Hematopoietic multipotent progenitor cell treated with erythropoietin and hydrocortisone succinate and interleukin-3 and kit ligand, for 6 days (in vitro differentiated cells): ENCODE results near the gene EVC2.
A peak's percentile ranks its signal among the peaks of the same experiment; 100 is the strongest.

Source experiments
- DNase-seq: peaks from one replicate; pipeline ENCODE4 v3.0.0-alpha.2; 2015

Gene EVC2

GRCh38 chr4:5708449-5709206 is at the start of gene EVC2:
EVC2 (minus strand) TSS chr4:5708559; CDS start chr4:5708513, 46 bp downstream.
- DNase-seq, result no peak

DNA sequence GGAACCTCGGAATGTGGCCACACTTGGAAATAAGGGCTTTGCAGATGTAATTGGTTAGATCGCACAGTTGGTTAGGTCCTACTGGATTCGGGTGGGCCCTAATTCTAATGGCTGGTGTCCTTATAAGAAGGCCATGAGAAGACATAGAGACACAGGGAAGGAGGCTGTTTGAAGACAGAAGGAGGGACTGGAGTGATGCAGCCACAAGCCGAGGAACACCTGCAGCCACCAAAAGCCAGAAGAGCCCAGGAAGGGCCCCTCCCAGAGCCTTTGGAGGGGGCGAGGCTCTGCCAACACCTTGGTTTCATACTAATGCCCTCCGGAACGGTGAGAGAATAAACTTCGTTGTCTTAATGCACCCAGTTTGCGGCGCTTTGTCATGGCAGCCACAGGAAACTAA is 49.6 kb upstream of the EVC2 start:
- no peak for DNase-seq

DNA sequence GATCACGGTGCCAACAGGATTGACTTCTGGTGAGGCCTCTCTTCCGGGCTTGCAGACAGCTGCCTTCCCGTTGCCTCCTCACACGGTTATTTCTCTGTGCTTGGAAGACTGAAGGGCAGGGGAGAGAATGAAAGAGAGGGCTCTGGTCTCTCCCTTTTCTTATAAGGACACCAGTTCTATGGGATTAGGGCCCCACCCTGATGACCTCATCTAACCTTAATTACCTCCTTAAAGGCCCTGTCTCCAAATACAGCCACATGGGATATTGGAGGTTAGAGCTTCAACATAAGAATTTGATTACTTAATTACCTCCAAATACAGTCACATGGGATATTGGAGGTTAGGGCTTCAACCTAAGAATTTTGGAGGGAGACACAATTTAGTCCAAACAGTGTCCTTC is 49.2 kb upstream of the EVC2 start:
- DNase-seq, result no peak

- no peak for DNase-seq
Measured at GRCh38 chr4:5757091-5757490, 48.7 kb upstream of the EVC2 start.

GRCh38 chr4:5756271-5756670 is 47.9 kb upstream of the EVC2 start:
- no peak for DNase-seq

- no peak for DNase-seq
Measured at GRCh38 chr4:5755679-5756078, 47.3 kb upstream of the EVC2 start.

- no peak for DNase-seq
Measured at GRCh38 chr4:5755161-5755560, 46.8 kb upstream of the EVC2 start.

DNA sequence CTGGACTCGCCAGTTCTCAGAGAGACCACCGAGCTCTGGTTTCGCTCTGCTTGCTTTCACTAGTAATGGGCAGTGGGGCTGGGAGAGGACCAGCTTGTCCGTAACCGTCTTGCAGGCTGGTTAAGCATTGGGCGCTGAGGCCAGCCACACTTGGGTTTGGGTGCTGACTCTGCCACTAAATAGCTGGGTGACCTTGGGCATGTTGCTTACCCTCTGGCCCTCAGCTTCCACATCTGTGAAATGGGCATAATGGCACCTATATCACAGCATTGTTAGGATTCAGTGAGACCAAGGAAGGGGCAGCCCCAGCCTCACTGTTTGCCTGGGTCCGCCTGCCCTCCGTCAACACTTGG is 46.1 kb upstream of the EVC2 start:
- no peak for DNase-seq

GRCh38 chr4:5753766-5754528 is 45.6 kb upstream of the EVC2 start:
- DNase-seq, result no peak

GRCh38 chr4:5753366-5753765 is 45.0 kb upstream of the EVC2 start:
- no peak for DNase-seq

DNA sequence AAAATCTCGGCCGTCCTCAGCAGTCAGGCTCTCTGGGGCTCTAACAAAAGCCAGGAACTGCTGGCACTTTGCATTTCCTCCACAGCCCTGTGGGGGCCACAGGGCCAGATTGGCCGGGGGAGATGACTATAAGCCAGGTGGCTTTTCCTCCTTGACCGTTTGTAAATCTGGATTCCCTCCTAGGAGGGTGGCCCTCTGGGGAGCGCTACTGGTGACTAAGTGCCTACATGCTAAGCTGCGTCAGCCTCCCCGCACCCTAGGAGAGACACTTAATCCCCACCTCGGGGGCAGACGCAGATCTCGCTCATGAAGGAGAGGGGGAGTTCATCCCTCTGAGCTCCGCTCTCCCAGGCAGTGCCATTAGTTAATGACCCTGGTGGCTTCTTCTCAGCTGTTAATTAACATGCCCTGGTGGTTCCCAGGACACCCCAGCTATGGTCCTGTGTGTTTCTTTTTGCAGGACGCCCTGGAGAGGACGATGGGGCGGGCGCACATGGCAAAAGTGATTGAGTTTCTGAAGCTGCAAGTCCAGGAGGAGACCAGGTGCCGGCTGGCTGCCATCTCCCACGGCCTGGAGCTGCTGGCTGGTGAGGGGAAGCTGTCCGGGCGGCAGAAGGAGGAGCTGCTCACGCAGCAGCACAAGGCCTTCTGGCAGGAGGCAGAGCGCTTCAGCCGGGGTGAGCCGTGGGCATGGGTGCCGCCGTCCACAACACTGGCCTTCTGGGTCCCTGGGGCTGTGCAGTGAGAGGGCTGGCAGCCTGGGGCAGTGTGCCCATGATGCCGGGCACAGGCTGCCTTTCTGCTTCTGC is 44.2 kb upstream of the EVC2 start:
- DNase-seq, result no peak

- no peak for DNase-seq
Measured at GRCh38 chr4:5751666-5752375, 43.5 kb upstream of the EVC2 start.

DNA sequence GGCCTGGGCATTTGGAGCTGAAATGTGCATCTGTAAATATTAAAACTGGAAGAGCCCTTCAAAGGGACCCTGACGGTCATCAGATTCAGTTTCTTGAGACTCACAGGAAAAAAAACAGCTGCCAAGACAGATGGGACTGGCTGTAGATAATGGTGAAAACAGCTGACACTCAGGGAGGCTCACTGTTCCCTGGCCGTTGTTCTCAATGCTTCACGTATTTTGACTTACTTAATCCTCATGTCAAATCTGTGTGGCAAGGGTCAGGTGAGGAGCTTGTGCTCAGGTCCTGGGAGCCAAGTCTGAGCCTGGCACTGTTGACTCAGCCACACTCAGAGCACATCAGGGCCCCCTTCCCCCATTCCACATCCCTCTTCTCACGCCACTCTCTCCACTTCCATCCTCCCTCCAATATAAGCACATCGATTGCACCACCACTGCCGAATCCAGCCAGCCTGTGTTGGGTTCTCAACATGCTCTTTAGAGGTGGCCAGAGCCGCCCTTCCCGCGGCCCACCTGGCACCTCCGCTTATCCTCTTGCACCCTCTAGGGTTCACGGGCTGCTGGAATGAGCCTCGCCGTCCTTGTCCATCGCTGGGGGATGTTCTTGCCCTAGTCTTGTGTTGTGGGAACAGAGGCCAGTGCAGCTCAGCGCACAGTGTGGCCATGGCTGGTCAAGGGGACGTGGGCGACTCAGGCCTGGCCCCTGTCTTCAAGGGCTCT is 42.7 kb upstream of the EVC2 start:
- no peak for DNase-seq

DNA sequence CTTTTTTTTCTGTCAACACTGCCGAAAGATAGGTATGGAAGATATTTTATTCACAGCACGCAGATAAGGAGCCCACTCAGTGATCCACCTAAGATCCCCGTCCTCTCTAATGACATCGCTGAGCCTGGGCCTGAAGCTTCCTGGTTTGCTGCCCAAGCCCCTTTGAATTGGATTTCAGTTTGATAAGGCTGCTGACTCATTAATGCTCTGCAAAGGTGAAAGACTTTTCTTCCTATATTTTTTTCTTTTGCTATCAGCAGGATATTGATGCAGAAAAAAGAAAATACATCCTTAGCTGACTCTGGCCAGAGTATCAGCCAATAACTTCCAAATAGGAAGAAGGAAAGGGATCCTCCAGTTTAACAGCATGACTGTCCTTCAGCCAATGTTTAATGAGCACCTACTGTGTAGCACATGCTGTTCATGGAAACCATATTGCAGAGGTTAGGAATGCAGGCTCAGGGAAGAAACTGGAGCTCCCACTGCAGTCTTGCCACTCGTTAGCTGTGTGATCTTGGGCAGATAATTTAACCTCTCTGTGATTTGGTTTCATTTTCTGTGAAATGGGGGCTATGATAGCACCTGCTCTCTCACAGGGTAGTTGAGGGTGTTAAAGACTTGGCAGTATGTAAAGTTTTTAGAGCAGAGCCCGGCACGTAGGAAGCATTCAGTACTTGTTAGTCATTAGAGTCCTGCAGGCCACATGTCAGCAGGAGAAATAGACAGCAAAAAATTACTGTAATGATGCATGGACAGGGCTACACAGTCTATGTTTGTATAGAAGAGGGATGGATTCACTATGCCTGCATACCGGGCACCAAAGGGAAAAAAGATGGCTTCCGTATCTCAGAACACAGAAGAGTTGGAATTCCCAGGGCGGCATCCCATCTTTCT is 41.9 kb upstream of the EVC2 start:
- DNase-seq, result peak; percentile 7

DNA sequence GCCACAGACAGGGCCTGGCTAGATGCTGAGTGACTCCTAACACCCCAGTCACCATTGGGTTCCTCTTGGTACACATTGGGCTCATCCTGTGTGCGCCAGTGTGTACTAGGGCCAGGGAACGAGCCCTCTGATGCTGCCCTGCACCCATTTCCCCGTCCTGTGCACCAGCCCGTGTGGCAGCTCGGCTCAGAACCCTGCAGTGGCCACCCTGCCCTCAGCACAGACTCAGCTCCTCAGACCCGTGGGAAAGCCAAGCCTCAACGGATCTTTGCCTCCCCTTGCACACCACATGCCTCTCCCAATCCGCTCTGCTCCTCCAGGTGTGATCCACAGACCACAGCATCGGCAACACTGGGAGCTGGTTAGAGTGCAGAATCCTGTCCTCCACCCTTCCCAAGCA is 41.2 kb upstream of the EVC2 start:
- no peak for DNase-seq

DNA sequence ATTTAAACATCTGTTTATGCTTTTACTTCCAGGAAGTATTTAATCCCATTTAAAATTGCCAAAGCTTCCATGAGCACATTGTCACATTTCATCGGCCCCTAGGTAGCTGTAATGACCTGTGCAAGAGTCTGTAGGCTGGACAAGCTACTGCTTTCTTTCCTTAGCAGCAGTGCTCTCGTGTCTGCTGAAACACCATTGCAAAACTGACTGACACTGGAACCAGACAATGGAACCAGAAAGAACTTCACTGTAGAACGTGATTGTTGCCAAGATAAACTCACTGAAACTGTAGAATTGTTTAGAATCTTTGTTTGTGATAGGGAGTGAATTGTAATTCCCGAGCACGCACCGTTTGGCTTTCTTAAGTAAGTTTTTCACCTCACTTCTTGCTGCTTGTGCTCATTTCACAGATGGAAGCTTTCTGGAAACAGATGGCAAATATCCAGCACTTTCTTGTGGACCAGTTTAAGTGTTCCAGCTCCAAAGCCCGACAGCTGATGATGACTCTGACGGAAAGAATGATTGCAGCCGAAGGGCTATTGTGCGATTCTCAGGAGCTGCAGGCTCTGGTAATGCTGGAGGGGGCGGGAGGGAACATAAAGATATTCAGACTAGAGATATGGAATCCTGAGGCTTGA is 39.5 kb upstream of the EVC2 start:
- no peak for DNase-seq

DNA sequence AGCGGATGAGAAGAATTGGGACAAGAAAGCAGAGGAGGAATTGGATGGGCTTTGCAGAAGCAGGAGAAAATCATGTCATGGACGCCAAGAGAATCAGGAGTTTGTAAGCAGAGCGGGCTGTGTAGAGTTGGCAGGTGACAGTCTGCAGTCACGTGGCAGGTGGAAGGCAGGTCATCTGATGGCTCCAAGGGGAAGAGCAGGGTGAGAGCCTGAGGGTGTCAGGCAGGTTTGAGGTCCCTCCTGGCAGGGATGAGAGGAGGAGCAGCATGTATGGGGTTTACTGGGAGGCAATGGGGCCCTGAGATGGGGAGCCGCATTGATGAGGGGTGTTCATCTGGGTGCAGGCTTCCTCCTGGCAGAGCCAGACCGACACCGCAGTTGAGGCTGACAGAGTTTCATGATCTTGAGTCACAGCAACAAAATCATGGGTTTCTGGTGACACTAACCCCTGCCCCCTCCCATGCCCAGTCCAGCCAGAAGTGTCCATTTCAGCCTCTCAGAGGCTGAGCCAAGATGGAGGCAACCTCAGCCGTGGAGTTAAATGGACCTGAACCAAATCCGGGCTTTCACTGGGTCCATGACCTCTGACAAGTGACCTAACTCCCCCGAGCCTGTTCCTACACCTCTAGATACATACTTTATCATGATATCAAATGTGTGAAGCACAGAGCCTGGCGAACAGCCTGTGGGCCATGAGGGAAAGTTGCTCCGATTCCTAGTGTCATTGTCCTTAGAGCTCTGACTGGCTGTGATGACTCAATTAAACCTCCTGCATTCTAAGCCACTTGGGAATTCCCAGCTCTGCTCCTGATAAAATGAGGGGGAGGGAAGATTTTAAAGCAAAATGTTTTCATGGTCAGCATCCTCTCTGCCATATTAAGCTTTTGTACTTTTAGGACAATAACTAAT is 38.7 kb upstream of the EVC2 start:
- DNase-seq, result no peak

- DNase-seq, result no peak
Measured at GRCh38 chr4:5746250-5746649, 37.9 kb upstream of the EVC2 start.

DNA sequence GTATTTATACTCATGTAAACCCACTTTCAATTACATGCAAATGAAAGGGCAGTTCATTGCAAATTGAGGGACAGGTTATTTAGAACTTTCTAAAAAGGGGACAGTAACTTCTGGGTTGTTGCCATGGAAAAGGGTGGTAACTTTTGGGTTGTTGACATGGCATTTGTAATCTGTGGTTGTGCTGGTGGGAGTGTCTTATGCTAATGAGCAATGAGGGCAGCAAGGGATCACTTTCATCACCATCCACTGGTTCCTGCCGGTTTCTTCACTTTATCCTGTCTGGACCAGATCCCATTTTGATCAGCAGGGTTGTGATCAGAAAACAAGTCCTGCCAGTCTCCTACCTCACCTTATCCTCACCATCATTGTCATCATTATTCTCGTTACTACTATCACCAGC is 34.6 kb upstream of the EVC2 start:
- no peak for DNase-seq

- DNase-seq, result no peak
Measured at GRCh38 chr4:5742388-5742787, 34.0 kb upstream of the EVC2 start.
